CD4-positive, alpha-beta T cell treated with Interferon alpha-2 for 1 hour (primary cell): ENCODE measurements around the gene ULK2.
"Not testable (repeated sequence)": the region's sequence is repeated elsewhere in the genome, so short reads cannot be mapped to it uniquely, and the experiment has no call there.

Source experiments
- DNase-seq, 2 donors: peaks; one replicate each; pipeline ENCODE4 v3.0.0-alpha.2; 2020 to 2022

Gene ULK2

DNA sequence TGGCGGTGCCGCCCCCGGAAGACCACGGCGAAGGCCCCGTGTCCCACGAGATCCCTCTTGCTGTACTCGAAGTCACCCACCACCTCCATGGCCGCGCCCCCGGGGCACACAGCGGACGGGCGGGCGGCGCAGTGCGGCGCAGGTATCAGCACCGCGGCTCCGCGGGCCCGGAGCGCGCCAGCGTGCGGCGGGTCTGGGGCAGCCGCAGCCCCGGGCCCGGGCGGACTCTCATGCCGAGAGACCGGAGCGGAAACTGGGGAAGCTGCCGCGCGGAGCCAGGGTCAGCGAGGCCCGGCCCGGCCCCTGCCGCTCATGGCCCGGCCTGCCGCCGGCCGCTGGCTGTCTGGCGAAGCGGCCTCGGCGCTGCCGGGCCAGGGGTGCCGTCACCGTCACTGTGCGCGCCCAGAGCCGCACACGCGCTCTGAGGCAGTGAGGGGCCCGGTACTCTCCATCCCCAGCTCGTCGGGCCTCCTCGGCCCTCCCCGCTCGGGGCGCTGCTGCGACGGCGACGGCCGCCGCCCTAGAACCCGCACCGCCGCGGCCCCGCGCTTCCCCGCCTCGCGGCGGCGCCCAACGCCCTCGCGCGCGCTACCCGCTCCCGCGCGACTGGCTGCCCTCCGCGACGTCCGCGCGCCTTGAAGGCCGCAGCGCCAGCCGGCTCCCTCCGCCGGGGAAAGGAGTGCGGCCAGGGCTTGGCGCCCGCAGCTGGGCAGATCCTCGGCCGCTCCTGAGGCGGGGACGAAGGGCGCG lies at the start of gene ULK2:
Gene ULK2 (minus strand): TSS at position 608 of the 750 bp plus-strand sequence. CDS start 519 bp downstream, at position 89.
- DNase-seq, result peak; percentile 51 to 63

DNA sequence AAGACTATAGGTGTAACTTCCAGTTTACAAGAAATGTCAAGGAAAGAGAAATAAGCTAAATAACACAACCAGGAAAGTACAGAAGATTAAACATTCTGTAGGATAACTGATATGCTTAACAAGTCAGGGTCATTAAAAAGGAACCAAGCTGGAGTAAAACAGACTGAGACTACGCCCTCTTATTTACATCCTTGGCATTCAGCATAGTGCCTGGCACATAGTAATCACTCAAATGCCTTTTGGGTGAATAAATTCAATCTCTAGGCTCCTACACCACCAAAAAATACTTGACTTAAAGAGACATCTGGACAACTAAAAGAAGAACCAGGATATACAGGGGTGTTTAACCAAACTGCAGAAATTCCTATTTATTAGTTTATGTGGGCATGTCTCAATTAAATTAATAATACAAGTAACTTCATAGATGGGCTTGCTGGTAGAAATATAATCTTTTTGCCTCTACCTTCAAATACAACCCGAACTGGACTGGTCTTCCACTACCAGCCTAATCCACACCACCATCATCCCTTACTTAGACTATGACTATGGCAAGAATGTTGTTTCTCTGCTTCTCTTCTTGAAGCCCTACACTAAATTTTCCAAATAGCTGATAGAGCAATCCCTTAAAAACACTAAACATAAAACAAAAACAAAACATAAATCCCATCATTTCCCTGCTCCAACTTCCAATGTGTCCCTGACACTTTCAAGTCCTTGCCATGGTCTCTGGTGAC lies 47.7 kb upstream of the ULK2 start:
- DNase-seq, result no peak

DNA sequence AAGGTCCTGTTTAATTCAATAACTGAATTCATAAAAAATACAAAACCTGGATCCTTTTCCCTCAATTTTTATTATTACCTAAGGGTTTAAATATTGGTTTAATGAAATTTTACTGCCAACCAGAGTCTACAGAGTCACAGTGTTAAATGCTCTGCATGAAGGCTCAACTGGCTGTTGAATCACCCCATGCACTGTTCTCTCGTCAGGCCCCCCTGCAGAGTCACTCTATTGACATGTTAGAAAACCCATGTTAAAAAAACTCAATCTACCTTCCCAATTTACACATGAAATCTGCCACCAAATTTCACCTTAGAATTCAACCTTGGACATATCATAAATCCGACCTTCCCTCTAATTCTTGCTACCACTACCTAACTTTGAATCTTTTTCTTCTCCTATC lies 43.3 kb upstream of the ULK2 start:
- DNase-seq, result no peak

DNA sequence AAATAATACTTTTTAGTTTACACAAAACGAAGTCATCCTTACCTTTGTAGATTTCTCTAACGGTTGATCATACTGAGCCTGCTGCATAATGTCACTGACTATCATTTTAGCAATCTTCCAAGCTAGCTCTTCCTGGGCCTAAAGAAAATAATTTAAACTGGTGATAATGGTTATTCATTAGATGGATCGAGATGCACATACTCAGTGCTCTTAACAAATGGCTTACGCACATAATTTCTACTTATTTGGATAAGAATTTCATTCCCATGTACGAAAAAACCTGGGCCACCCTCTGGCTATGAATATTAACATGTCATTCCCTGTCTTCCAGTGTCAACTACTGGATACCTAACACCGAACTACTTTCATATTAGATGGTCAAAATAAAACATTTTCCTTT lies 41.4 kb upstream of the ULK2 start:
- no peak for DNase-seq

DNA sequence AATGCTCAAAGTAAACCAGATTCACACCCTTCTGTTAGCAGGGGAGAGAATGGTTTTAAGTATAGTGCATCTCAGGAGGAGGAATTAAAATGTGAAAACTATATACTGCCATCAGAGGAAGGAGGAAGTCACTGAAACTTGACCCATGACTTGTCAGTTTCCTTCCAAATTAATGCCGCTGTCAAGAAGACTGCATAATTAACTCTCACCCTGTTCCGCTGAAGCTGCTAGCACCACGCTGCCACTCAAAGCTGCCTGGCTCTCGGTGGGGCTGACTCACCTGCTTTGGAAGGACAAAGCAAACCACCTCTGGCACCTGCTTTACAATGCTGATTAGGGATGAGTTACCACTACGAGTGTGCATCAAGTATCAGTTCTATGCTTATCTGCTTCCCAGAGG lies 37.8 kb upstream of the ULK2 start:
- no peak for DNase-seq

DNA sequence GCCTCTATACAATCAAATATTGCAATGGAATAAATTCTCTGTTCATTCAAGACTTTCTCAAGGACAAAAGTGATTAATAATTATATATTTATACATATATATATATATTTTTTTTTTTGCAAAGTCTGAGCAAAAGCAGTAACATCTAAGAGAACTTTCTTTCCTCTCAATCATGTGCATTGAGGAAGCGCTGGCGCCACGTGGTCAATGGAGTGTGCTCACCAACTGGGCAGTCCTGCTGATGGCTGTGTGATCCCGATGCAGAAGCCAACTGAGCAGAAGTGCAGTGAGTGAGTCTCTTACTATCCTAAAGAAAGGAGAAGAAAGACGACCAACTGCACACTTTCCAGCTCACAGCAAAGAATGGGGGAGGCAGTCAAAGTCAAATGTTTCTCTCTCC lies 37.2 kb upstream of the ULK2 start:
- DNase-seq, result peak in 1 of 2 donors; percentile 11

DNA sequence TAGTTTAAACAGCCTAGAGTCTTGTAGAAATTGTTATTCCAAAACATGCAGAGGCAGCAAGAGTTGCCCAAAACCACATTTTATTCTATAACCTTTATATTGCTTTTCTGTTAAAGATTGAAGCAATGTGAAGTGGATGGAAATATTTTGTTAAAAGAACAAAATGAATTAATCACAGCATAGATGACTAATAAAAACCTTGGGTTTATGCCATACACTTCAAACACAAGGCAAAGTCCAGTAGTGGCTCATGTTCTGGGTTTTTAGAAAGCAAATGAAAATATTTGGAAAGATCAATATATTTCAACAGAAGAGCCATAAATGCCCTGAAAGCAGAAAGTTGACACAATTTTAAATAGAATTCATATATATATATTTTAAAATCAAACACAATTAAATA lies 36.7 kb upstream of the ULK2 start:
- no peak for DNase-seq

DNA sequence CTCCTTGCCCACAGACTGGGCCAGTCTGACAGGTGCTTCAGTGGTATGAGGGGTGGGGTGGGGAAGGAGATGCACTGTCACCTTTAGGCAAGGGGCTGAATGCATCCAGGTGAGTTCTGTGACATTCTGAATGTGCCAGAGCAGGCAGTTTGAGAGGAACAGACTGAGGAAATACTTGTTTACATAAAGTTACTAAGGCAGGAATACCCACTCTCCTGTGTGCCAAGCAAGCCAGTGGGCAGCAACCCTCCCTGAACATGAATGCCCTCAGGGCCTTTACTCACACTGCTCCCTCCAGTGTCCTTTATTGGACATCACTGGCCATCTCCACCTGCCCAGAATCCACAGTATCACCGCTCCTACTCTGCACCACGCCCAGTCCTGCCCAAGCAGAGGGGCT lies 33.1 kb upstream of the ULK2 start:
- DNase-seq, result no peak

DNA sequence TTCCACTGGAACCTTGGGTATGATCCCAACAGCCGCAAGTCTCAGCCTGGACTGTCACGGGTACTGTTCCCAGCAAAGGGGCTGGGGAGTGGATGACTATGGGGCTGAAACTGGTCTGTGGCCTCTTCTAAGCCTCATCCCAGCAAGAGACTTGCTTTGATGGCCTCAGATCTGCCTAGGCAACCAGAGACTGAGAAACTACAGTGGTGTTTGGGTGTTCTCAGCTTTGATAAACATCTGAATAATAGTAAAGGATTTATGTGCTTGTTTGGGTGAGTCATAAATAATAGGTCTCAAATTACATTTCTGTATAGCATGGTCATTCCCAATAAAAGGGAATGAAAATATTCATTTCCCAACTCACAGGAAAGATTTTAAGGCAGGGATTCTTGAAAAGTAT lies 30.2 kb upstream of the ULK2 start:
- DNase-seq, result no peak

DNA sequence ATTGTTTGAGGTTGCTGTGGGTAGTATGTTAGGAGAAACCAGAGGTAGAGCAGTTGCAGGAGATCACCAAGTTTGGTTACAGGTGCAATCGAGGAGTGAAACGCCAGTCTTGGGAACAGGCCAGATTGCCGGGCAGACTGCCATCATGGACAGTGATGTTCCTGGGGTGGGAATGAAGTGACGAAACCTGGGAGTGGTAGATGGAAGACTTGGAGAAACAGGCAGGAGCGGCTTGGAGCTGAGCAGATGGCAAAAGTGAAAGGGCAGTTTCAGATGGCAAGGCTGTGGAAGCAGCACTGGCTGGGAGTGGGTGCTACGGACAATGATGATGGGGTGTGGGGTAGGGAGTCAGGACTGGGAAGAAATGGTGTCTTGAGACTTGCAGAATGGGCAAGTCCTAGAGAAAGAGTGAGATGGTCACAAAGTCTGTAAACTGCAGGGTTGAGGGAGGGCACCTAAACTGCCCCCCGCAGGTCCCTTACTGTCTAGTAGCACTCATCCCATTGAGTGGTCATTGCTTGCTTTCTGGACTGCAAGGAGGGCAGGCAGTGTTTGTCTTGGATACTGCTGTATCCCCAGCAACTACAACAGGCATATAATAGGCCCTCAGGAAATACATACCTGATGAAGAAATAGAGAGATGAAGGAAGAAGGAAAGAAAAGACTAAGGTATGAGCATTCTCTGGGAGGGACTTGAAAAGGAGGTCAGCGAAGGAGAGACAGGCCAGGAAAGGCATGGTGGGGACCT lies 29.5 kb upstream of the ULK2 start:
- DNase-seq, result no peak

DNA sequence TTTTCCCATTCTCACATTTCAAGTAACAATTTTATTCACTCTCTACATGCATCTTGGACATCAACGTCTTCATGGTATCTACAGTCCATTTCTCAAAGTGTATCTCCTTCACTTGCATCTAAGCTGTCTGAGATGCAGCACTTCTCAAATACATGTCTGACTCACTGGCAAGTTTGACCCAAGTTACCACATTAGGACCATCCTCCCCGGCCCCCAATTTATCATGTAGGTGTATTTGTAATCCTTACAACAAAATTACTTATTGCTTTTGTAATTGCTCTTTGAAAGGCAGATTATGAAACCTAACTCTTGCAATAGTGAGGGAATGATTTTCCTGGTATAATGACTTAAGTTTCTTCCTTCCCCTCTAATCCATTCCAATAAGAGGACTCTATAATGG lies 28.9 kb upstream of the ULK2 start:
- no peak for DNase-seq

DNA sequence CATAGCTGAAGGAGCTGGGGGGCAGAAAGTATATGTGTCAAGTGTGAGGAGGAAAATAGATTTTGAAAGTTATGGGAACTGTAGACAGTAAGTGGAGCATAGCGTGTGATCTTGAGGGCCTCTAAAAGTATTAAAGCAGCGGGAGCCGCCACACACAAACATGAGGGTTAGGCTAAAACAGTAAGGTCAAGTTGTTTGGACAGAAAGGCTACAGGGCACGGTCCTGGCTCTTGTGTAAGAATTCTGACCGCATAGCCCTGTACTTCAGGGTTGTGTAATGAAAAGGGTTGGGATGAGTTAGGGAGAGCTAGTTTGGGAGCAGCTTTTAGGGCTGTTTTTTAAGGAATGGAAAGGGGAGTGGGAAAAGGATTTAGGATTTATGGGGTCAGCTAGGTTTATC lies 22.8 kb upstream of the ULK2 start:
- not testable (repeated sequence) for DNase-seq

DNA sequence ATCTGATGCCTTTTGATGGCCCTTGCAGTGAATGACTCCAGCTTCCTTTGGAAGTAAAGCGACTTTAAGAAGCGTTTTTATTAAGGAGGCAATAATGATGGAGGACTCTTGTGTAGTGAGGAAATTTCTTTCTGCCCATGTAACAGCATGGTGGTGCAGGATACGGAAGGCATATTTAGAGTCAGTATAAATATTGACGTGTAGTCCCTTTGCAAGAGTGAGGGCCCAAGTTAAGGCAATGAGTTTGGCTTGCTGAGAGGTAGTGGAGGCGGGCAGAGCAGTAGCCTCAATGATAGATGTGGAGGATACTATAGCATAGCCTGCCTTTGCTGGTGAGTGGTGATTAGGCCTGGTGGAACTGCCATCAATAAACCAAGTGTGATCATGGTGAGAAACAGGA lies 22.3 kb upstream of the ULK2 start:
- not testable (repeated sequence) for DNase-seq

DNA sequence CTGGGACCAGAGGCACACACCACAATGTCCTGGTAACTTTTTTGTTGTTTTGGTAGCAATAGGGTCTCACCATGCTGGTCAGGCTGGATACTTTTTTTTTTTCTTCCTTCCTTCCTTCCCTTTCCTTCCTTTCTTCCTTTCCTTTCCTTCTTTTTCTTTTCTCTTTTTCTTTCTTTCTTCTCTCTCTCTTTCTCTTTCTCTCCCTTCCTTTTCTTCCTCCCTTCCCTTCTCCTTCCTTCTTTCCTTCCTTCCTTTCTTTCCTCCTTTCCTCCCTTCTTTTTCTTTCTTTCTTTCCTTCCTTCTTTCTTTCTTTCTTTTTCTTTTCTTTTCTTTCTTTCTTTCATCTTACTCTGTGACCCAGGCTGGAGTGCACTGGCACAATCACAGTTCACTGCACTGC lies 18.4 kb upstream of the ULK2 start:
- DNase-seq, result no peak

DNA sequence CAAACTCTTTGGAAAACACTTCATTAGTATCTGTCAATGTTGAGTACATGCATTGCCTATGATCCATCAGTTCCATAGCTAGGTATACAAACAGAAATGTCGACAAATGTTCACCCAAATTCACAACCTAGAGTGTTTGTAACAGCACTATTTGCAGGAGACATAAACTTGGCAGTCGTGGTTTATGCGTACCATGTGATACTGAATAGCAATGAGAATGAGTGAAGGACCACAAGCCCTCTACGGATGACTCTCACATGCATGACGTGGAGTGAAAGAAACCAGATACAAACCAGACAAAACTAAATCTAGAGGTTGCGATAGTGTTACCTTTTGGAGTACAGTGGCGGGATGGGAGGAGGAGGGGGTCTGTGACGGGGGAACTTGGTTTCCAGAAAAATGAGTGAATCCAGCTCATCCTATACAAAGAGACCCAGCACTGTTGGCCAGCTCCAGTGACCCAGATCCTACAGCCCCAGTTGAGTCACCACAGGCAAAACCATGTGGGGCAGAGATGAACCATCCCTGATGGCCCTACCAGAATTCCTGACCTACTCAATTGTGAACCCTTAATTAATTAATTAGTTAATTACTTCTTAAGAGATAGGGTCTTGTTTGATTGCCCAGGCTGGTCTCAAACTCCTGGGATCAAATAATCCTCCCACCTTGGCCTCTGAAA lies 15.9 kb upstream of the ULK2 start:
- DNase-seq, result no peak

DNA sequence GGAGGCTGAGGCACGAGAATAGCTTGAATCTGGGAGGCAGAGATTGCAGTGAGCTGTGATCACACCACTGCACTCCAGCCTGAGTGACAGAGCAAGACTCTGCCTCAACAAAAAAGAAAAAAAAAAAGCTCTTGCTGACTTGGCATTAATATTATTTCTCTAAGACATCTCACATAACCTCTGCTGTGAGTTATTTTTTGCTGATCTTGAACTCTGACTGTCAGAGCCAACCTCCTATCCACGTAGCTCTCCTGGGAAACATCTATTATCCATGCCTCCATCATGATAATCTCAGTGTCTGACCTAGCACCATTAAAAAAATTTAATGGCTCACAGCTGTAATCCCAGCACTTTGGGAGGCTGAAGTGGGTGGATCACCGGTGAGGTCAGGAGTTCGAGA lies 12.7 kb upstream of the ULK2 start:
- DNase-seq, result no peak

DNA sequence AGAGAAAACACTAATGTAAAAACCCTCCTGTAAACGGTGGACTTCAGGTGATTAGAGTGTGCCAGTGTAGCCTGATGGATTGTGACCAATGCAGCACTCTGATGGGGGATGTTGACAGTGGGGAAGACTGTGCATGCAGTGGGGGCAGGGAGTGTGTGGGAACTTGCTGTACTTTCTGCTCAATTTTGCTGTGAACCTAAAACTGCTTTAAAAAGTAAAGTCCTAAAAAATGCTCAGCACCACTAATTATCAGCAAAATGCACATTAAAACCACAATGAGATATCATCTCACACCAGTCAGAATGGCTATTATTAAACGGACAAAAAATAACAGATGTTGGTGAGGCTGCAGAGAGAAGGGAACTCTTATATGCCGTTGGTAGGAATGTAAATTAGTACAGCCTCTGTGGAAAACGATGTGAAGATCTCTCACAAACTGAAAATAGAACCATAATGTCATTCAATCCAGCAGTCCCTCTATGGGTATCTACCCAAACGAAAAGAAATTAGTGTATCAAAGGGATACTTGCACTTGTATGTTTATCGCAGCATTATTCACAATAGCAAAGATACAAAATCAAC lies 9.7 kb upstream of the ULK2 start:
- no peak for DNase-seq

DNA sequence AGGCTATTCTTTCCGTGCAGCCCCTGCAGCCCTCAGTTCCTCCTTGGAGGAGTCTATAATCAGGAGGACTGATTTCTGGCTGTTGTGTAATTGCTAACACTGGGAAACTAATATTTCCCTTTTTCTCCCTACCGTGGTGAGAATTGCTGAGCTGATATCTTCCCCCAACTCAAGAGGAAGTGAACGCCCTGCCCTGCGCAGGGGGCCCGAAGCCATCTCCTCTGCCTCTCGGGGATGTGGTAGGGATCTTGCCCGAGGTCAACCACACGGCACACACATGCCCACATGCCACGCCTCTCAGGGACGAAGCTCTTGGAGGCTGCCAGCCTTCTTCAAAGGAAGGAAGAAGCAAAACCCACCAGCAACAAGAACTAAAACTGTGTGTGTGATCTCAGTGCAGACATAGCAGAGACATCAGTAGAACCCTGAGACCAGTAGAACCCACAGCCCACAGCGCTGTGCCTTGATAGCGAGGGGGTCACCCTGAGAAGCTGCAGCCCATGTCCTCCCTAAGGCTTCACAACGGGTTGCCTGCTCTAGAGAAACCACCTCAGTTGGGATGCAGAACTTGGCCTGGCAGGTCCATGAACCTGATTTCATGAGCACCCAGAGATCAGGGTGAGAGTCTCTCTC lies 8.9 kb upstream of the ULK2 start:
- DNase-seq, result peak; percentile 51 to 56

DNA sequence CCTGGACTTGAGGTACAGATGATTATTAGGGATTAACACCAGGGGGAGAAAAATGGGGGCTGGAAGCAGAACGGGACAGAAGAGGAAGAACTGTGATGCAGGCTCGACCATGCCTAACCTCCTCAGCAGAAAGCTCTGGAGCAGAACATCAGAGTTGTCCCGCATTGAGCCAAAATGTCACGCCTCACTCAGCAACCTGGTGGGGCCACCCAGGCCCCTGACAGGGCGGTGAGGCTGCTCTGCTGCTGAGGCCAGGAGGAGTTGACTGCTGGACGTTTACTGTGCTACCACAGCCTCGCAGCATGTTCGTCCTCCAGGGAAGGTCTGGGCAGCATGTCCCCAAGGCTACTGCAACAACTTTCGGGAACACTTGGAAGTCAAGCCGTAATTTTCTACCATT lies 6.5 kb upstream of the ULK2 start:
- DNase-seq, result no peak

DNA sequence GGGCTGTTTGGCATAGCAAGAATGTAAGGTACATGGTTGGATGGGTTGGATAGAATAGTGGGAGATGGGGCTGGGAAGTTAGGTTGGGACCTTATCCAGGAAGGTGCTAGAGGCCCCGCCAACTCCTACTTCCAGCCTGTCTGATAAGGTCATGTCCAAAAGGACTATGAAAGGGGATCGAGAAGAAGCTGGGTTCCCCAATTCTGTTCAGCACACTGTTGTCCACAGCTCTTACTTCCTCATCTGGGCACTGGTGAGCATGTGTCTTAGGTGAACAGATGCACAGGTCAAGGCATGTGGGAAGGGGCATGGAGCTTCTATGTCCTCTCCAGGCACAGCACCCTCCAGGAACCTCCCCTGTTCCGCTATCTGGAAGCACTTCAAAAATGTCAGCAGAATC lies 5.6 kb upstream of the ULK2 start:
- no peak for DNase-seq

DNA sequence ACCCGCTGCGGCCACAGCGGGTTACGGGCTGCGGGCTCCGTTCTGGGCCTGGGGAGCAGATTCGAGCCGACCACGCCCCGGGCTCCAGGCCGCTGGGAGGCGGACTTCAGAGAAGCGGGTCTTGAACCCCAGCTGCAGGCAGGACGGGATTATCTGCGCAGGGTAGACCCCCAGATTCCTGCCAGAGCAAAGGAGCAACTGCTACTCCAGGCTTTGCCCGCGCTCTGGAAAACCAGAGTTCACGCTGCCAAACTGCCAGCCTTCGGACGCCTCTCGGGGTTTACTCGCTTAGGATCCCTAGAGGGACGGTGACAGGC lies 301 bp upstream of the ULK2 start:
- DNase-seq, result no peak

DNA sequence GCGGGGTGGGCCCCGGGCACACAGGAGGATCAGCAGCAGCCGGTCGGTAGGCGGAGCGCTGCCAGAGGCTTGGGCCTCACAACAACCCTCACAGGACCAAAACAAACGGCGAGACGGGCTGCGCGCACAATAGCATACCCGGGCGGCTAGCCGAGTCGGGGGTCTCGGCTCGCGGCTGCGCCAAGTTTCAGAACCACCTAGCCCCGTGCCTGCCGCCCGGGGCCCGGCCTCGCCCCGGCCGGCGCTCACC lies 732 bp downstream of the ULK2 start:
- DNase-seq, result peak; percentile 26 to 46

DNA sequence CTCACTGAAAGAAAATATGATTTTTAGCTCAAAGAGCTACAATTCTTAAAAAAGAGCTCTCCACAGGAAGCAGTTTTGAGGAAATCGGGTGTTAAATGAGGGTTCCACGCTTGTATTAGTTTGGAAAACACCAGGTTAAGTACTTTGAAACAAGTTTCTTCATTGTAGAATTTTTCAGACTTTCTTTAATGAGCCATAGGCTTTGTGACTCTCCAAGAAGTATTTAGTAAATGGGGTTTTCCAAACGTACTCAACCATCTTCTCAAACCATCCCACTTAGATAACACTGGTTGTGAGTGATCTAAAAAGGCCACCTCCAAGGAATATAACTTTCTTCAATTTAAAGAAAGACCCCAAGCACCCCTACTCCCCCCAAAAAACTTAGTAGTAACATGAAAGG lies 2.7 kb downstream of the ULK2 start:
- no peak for DNase-seq
